ENCODE measurements around the gene CISD3. TPM values are rescaled to one million over a fixed set of nuclear protein-coding genes. Genes with fewer than 3 reads are reported as not detected.

Gene CISD3
- total RNA-seq, 1 donor from 2014 or later: 27.6 TPM

GRCh38 chr17:38748892-38749222, 18.7 kb downstream of the CISD3 start:
- peaks cover 3 to 35% of the 10 kb centered on the region in 2 donors for H3K4me1 ChIP-seq
- intact Hi-C loops (cut with DNase I): loop anchor here (1.0 to 5.0 kb wide), 2 partner anchors 19 to 72 kb away; partner anchors contain the start of gene CISD3
- H3K9me3 ChIP-seq: no peaks in the 10 kb centered on the region
- no peak for TF ChIP-seq CTCF (IDR thresholded peaks at IDR 0.05)
- no peaks in the 10 kb centered on the region for H3K36me3 ChIP-seq
- no peaks in the 10 kb centered on the region for H3K27me3 ChIP-seq
- DNase-seq (ENCODE audit: low spot score in 2 of 2): no peak
- peak overlapping the region; percentile 83 to 93 for H3K4me3 ChIP-seq
- peak overlapping the region; percentile 88 to 89 for H3K27ac ChIP-seq

- peaks cover under 1 to 5% of the 10 kb centered on the region in 2 donors for H3K36me3 ChIP-seq
- H3K9me3 ChIP-seq: no peaks in the 10 kb centered on the region
- H3K27ac ChIP-seq: peak overlapping the region; percentile 88 to 89
- no peaks in the 10 kb centered on the region for H3K27me3 ChIP-seq
- intact Hi-C loops (cut with DNase I): loop anchor here (2.0 to 5.0 kb wide), 2 partner anchors 47 to 72 kb away; no protein-coding TSS in a partner anchor
- peaks cover 3 to 41% of the 10 kb centered on the region in 2 donors for H3K4me1 ChIP-seq
- no peak for TF ChIP-seq CTCF (IDR thresholded peaks at IDR 0.05)
- H3K4me3 ChIP-seq: peak overlapping the region; percentile 83 to 93
- peak in 1 of 2 donors; percentile 89 for DNase-seq (ENCODE audit: low spot score in 2 of 2)
Measured at GRCh38 chr17:38749223-38750043, 19.3 kb downstream of the CISD3 start.

GRCh38 chr17:38750044-38750311, 19.8 kb downstream of the CISD3 start:
- no peaks in the 10 kb centered on the region for H3K9me3 ChIP-seq
- H3K27ac ChIP-seq: peak overlapping the region; percentile 88 to 89
- no peak for TF ChIP-seq CTCF (IDR thresholded peaks at IDR 0.05)

GRCh38 chr17:38750312-38751121, 20.4 kb downstream of the CISD3 start:
- Histone ChIP-seq H3K4me1 (peaks cover 3 to 42% of the 10 kb centered on the region in 2 donors), H3K4me3 (peak overlapping the region; percentile 83 to 93), H3K9me3 (no peaks in the 10 kb centered on the region), H3K27ac (peak overlapping the region; percentile 88 to 89), H3K27me3 (no peaks in the 10 kb centered on the region), H3K36me3 (peaks cover 4 to 7% of the 10 kb centered on the region in 2 donors)
- intact Hi-C loops (cut with DNase I): loop anchor here (2.0 kb wide), 1 partner anchor 48 kb away; no protein-coding TSS in a partner anchor
- TF ChIP-seq CTCF (IDR thresholded peaks at IDR 0.05): no peak
- DNase-seq (ENCODE audit: low spot score in 2 of 2): no peak

More at GRCh38 chr17:38750044-38750311, 19.8 kb downstream of the CISD3 start:
- DNase-seq (ENCODE audit: low spot score in 2 of 2): no peak
- H3K27me3 ChIP-seq: no peaks in the 10 kb centered on the region
- peaks cover 3 to 42% of the 10 kb centered on the region in 2 donors for H3K4me1 ChIP-seq
- intact Hi-C loops (cut with DNase I): loop anchor here (2.0 kb wide), 1 partner anchor 47 kb away; no protein-coding TSS in a partner anchor
- peak overlapping the region; percentile 83 to 93 for H3K4me3 ChIP-seq
- peaks cover 4 to 7% of the 10 kb centered on the region in 2 donors for H3K36me3 ChIP-seq

- H3K36me3 ChIP-seq: peaks cover 10 to 15% of the 10 kb centered on the region in 2 donors
- no peaks in the 10 kb centered on the region for H3K27me3 ChIP-seq
- intact Hi-C loops (cut with DNase I): loop anchor here (2.0 kb wide), 1 partner anchor 48 kb away; no protein-coding TSS in a partner anchor
- no peak for DNase-seq (ENCODE audit: low spot score in 2 of 2)
- peak overlapping the region; percentile 65 to 93 for H3K4me3 ChIP-seq
- no peak for TF ChIP-seq CTCF (IDR thresholded peaks at IDR 0.05)
- peak overlapping the region; percentile 88 to 89 for H3K27ac ChIP-seq
- no peaks in the 10 kb centered on the region for H3K9me3 ChIP-seq
- peaks cover 3 to 37% of the 10 kb centered on the region in 2 donors for H3K4me1 ChIP-seq
Measured at GRCh38 chr17:38751144-38751807, 21.1 kb downstream of the CISD3 start.
